Natural killer cell (primary cell): ENCODE results near the gene BTBD1. TPM values are rescaled to one million over a fixed set of nuclear protein-coding genes. Genes with fewer than 3 reads are reported as not detected.

Experiments used
- ATAC-seq, 3 donors: fragments of 150-1000 bp in 2 of 3; fragments of 200-7000 bp in 1 of 3; cut with Tn5 transposase; 1 replicate in 1 of 3; 2 replicates in 2 of 3; pipeline ENCODE4 v1.10.0; 2021; ENCODE audit warnings: mild to moderate bottlenecking in 2 of 3, moderate library complexity in 2 of 3
- DNase-seq, 2 donors: peaks; one replicate each; pipeline versions ENCODE4 v3.0.0 to v3.0.0-alpha.2; 2013 to 2021; ENCODE audit warnings: mixed read lengths in 1 of 2
- H3K27ac ChIP-seq: one replicate; pipeline ENCODE4 v1.5.1; 2013; ENCODE audit warnings: mild to moderate bottlenecking, low read length
- H3K27me3 ChIP-seq: one replicate; pipeline ENCODE4 v1.6.1; 2013; ENCODE audit warnings: low read length; ENCODE audit not compliant: control insufficient read depth, insufficient read depth
- H3K36me3 ChIP-seq: one replicate; pipeline ENCODE4 v1.6.1; 2013; ENCODE audit warnings: low read length; ENCODE audit not compliant: control insufficient read depth, insufficient read depth
- H3K4me1 ChIP-seq: one replicate; pipeline ENCODE4 v1.6.1; 2013; ENCODE audit warnings: low read length; ENCODE audit not compliant: control insufficient read depth, insufficient read depth
- H3K4me3 ChIP-seq: one replicate; pipeline ENCODE4 v1.5.1; 2013; ENCODE audit warnings: low read length
- H3K9me3 ChIP-seq: one replicate; pipeline ENCODE4 v1.6.1; 2013; ENCODE audit warnings: low read length; ENCODE audit not compliant: control insufficient read depth, insufficient read depth
- H3K27ac Mint-ChIP-seq, 2 donors: one replicate each; pipeline ENCODE4 v1.8.0; 2022; ENCODE audit warnings: mild to moderate bottlenecking in 2 of 2, mixed read lengths in 2 of 2, moderate library complexity in 1 of 2
- H3K27me3 Mint-ChIP-seq, 2 donors: one replicate each; pipeline ENCODE4 v1.8.0; 2022; ENCODE audit warnings: low read depth in 2 of 2, mixed read lengths in 2 of 2
- H3K36me3 Mint-ChIP-seq: one replicate; pipeline ENCODE4 v1.8.0; 2022; ENCODE audit warnings: mixed read lengths
- H3K4me1 Mint-ChIP-seq, 2 donors: one replicate each; pipeline ENCODE4 v1.8.0; 2022; ENCODE audit warnings: mixed read lengths in 2 of 2
- H3K4me3 Mint-ChIP-seq: one replicate; pipeline ENCODE4 v1.8.0; 2022; ENCODE audit warnings: mild to moderate bottlenecking, moderate library complexity, mixed read lengths
- H3K9me3 Mint-ChIP-seq, 2 donors: one replicate each; pipeline ENCODE4 v1.8.0; 2022; ENCODE audit warnings: mixed read lengths in 2 of 2
- WGBS: methylation state at CpG from one replicate; pipeline ENCODE4 v1.1.7; 2013; ENCODE audit warnings: missing lambda C conversion rate; ENCODE audit not compliant: insufficient coverage; 5-methylcytosine and 5-hydroxymethylcytosine counted together
- intact Hi-C: fragments of 100-400 bp; cut with micrococcal nuclease; formaldehyde crosslinking; loops from one replicate; pipeline ENCODE4 v1.14.2; 2022
- total RNA-seq, 4 donors: library from RNA; stranded (reverse); fragments of 120-200 nt in 1 of 4; gene quantifications; one replicate each; pipeline versions ENCODE4 v1.2.3 to v1.2.4, GENCODE V29; 2013 to 2022
- TF ChIP-seq, protein P1 (sequence below): fragments of 200-600 bp; IDR thresholded peaks from one replicate; pipeline ENCODE4 v1.8.0; 2022; ENCODE audit warnings: antibody characterized with exemption

BTBD1 gene
- total RNA-seq, 3 donors from 2014 or later (not counting 1 experiment from before 2014, with no cell fraction given) = 42.5 to 54.4 (median 54.0) TPM

DNA sequence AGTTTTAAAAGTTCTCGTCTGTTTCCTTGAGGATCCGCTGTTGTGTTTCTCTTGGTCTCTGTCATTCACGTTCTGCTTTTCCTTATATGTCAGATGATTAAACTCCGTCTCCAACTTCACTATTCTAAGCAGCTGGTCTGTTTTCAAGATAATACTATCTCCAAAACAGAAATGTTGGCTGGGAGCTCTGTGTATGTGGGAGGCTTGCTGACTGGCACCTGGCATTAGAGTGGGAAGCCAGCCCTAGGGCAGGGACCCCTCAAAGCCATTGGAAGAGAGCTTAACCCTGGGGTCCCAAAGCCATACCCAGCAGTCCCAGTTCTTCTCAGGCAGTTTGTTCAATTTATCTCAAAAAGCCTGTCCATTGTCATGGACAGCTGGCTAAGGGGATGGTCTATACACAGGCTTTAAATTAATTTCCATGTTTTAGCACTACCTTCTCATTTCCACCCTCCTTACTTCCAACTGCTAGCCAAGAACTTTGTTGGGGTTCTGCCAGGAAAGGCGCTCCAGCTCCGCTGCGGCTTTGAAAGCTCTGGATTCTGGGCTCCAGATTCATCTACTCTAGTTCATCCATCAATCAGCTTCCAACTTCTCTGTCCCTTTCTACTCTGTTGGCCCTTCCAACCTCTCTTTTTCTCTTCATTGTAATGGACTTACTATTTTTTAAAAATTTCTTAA is 9.2 kb downstream of the BTBD1 start:
- no peak for ATAC-seq
- H3K4me1 Mint-ChIP-seq = peaks cover 24 to 26% of the 10 kb centered on the region in 2 donors
- Histone ChIP-seq H3K4me1 (no peaks in the 10 kb centered on the region), H3K27me3 (no peaks in the 10 kb centered on the region), H3K36me3 (peaks cover 30% of the 10 kb centered on the region), H3K4me3 (no peak overlapping the region), H3K9me3 (no peaks in the 10 kb centered on the region), H3K27ac (no peak overlapping the region)
- peak overlapping the region; percentile 10 to 30 for H3K27ac Mint-ChIP-seq
- DNase-seq = no peak
- 94% methylated on average over 6 of the region's 7 CpGs for WGBS
- H3K9me3 Mint-ChIP-seq = no peaks in the 10 kb centered on the region
- intact Hi-C loops = no loop called here
- H3K27me3 Mint-ChIP-seq = no peaks in the 10 kb centered on the region
- TF ChIP-seq, protein P1, sequence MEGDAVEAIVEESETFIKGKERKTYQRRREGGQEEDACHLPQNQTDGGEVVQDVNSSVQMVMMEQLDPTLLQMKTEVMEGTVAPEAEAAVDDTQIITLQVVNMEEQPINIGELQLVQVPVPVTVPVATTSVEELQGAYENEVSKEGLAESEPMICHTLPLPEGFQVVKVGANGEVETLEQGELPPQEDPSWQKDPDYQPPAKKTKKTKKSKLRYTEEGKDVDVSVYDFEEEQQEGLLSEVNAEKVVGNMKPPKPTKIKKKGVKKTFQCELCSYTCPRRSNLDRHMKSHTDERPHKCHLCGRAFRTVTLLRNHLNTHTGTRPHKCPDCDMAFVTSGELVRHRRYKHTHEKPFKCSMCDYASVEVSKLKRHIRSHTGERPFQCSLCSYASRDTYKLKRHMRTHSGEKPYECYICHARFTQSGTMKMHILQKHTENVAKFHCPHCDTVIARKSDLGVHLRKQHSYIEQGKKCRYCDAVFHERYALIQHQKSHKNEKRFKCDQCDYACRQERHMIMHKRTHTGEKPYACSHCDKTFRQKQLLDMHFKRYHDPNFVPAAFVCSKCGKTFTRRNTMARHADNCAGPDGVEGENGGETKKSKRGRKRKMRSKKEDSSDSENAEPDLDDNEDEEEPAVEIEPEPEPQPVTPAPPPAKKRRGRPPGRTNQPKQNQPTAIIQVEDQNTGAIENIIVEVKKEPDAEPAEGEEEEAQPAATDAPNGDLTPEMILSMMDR = no peak
- H3K4me3 Mint-ChIP-seq = no peak overlapping the region
- H3K36me3 Mint-ChIP-seq = no peaks in the 10 kb centered on the region

DNA sequence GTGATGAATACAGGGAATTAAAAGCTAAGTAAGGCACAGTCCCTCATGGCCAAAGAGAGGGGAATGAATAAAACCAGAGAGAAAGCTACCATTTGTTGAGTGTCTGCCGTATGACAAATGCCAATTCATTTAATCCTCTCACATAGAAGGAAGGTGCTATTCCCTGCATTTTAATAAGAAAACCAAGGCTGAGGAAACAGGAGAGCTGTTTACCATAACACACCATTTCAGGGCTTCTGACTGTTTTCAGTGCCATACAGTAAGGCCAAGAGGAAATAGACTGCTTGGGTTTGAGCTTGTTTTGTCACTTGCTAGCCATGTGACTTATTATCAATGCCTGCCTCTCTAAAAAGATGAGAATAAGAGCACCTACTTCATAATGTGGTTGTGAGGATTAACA is 10.1 kb downstream of the BTBD1 start:
- H3K27ac Mint-ChIP-seq = peak overlapping the region; percentile 32 to 54
- 87% methylated on average over 1 of the region's 1 CpG for WGBS

DNA sequence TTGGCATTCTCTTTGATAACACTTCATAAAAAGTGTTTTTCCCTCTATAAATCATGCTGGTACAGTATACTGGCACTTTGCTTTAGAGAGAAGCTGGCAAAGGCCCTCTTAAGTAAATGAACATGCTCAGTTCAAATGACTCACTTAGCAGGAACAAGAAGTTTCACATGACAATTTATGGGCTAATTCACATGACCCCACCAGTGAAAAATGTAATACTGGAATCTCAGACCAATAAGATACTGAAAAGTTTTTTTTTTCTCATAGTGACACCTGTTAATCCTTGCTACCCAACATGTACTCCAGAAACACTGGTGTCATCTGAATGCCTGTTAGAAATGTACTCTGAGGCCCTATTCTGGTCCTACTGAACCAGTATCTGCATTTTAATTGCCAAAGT is 13.9 kb downstream of the BTBD1 start:
- H3K4me1 Mint-ChIP-seq = peaks cover 25 to 32% of the 10 kb centered on the region in 2 donors
- H3K4me3 Mint-ChIP-seq = no peak overlapping the region
- TF ChIP-seq, protein P1 = no peak
- H3K27ac Mint-ChIP-seq = no peak overlapping the region
- DNase-seq (no peak), ATAC-seq (no peak)
- intact Hi-C loops = no loop called here
- H3K9me3 ChIP-seq = no peaks in the 10 kb centered on the region
- no peak overlapping the region for H3K27ac ChIP-seq
- H3K27me3 ChIP-seq = no peaks in the 10 kb centered on the region
- H3K4me1 ChIP-seq = no peaks in the 10 kb centered on the region
- peaks cover 60% of the 10 kb centered on the region for H3K36me3 ChIP-seq
- H3K4me3 ChIP-seq = no peak overlapping the region
- H3K9me3 Mint-ChIP-seq = no peaks in the 10 kb centered on the region
- no peaks in the 10 kb centered on the region for H3K27me3 Mint-ChIP-seq
- no peaks in the 10 kb centered on the region for H3K36me3 Mint-ChIP-seq

More for the DNA sequence above, 10.1 kb downstream of the BTBD1 start:
- H3K27ac ChIP-seq = no peak overlapping the region
- no peak for ATAC-seq
- intact Hi-C loops = no loop called here
- H3K4me3 ChIP-seq = no peak overlapping the region
- TF ChIP-seq, protein P1 = no peak
- no peaks in the 10 kb centered on the region for H3K36me3 Mint-ChIP-seq
- H3K9me3 Mint-ChIP-seq = no peaks in the 10 kb centered on the region
- no peak for DNase-seq
- no peaks in the 10 kb centered on the region for H3K4me1 ChIP-seq
- H3K9me3 ChIP-seq = no peaks in the 10 kb centered on the region
- no peak overlapping the region for H3K4me3 Mint-ChIP-seq
- no peaks in the 10 kb centered on the region for H3K27me3 ChIP-seq
- H3K27me3 Mint-ChIP-seq = no peaks in the 10 kb centered on the region
- peaks cover 32% of the 10 kb centered on the region for H3K36me3 ChIP-seq
- H3K4me1 Mint-ChIP-seq = peaks cover 24 to 26% of the 10 kb centered on the region in 2 donors
